Cardiac muscle cell (in vitro differentiated cells and primary cell): ENCODE measurements around the gene AFG1L. TPM values are rescaled to one million over a fixed set of nuclear protein-coding genes. Genes with fewer than 3 reads are reported as not detected.

Source experiments
- DNase-seq, 2 donors: peaks; one replicate each; pipeline versions ENCODE4 v3.0.0 to v3.0.0-alpha.2; 2010 to 2017; ENCODE audit warnings: low read depth in 1 of 2, low spot score in 1 of 2
- H3K27ac ChIP-seq: fragments of 200-600 bp; sonication (generic); 2 replicates; pipeline ENCODE4 v1.5.1; 2016
- H3K27me3 ChIP-seq: fragments of 200-600 bp; sonication (generic); 2 replicates; pipeline ENCODE4 v1.6.0; 2016; ENCODE audit warnings: control low read depth
- H3K36me3 ChIP-seq: fragments of 200-600 bp; sonication (generic); 2 replicates; pipeline ENCODE4 v1.5.1; 2016; ENCODE audit warnings: control low read depth
- H3K4me1 ChIP-seq: fragments of 200-600 bp; sonication (generic); 2 replicates; pipeline ENCODE4 v1.8.1; 2017; ENCODE audit warnings: low read depth, mild to moderate bottlenecking, mixed run types
- H3K4me3 ChIP-seq: fragments of 200-600 bp; sonication (generic); 2 replicates; pipeline ENCODE4 v1.5.1; 2016; ENCODE audit warnings: mild to moderate bottlenecking
- H3K9me3 ChIP-seq: fragments of 200-600 bp; sonication (generic); 2 replicates; pipeline ENCODE4 v1.5.1; 2017; ENCODE audit warnings: low read depth, mild to moderate bottlenecking, control low read depth
- CTCF ChIP-seq: IDR thresholded peaks from 2 replicates; pipeline ENCODE4 v1.5.1; 2012; ENCODE audit warnings: low read depth, mild to moderate bottlenecking, low read length
- polyA plus RNA-seq: library from polyadenylated mRNA; unstranded; fragments of >200 nt; fragmentation: Nextera tagmentation; extraction: Ambion mirVana; gene quantifications from 2 replicates; pipeline ENCODE4 v1.2.1, GENCODE V29; 2016
- total RNA-seq: library from RNA; depleted of rRNA; stranded (reverse); fragments of >200 nt; gene quantifications from 2 replicates; pipeline ENCODE4 v1.2.3, GENCODE V29; 2016

Gene AFG1L
- total and polyA plus RNA-seq, 2 experiments from 2014 or later, result 7.7 to 8.8 TPM

GRCh38 chr6:108464418-108465097, 169.7 kb downstream of the AFG1L start:
- DNase-seq, result peak in 1 of 2 donors; percentile 9
- Histone ChIP-seq H3K27ac (no peak overlapping the region), H3K4me1 (no peaks in the 10 kb centered on the region), H3K36me3 (no peaks in the 10 kb centered on the region), H3K27me3 (no peaks in the 10 kb centered on the region), H3K9me3 (no peaks in the 10 kb centered on the region), H3K4me3 (no peak overlapping the region)
- no peak for TF ChIP-seq CTCF

- TF ChIP-seq CTCF, result no peak
- H3K4me3 ChIP-seq, result no peak overlapping the region
- H3K27me3 ChIP-seq, result no peaks in the 10 kb centered on the region
- no peak for DNase-seq
- H3K27ac ChIP-seq, result no peak overlapping the region
- no peaks in the 10 kb centered on the region for H3K36me3 ChIP-seq
- H3K9me3 ChIP-seq, result no peaks in the 10 kb centered on the region
- H3K4me1 ChIP-seq, result no peaks in the 10 kb centered on the region
Measured at GRCh38 chr6:108465098-108465495, 170.2 kb downstream of the AFG1L start.

GRCh38 chr6:108468346-108468745, 173.5 kb downstream of the AFG1L start:
- TF ChIP-seq CTCF, result no peak
- no peak for DNase-seq
- H3K27me3 ChIP-seq, result no peaks in the 10 kb centered on the region
- H3K27ac ChIP-seq, result no peak overlapping the region
- H3K36me3 ChIP-seq, result no peaks in the 10 kb centered on the region
- no peaks in the 10 kb centered on the region for H3K4me1 ChIP-seq
- H3K4me3 ChIP-seq, result no peak overlapping the region
- H3K9me3 ChIP-seq, result no peaks in the 10 kb centered on the region

- no peak for TF ChIP-seq CTCF
- no peaks in the 10 kb centered on the region for H3K36me3 ChIP-seq
- H3K27ac ChIP-seq, result no peak overlapping the region
- H3K27me3 ChIP-seq, result no peaks in the 10 kb centered on the region
- no peaks in the 10 kb centered on the region for H3K4me1 ChIP-seq
- H3K9me3 ChIP-seq, result no peaks in the 10 kb centered on the region
- DNase-seq, result no peak
- no peak overlapping the region for H3K4me3 ChIP-seq
Measured at GRCh38 chr6:108469316-108469715, 174.5 kb downstream of the AFG1L start.

GRCh38 chr6:108473197-108473596, 178.3 kb downstream of the AFG1L start:
- no peak overlapping the region for H3K27ac ChIP-seq
- no peaks in the 10 kb centered on the region for H3K4me1 ChIP-seq
- H3K36me3 ChIP-seq, result no peaks in the 10 kb centered on the region
- H3K9me3 ChIP-seq, result no peaks in the 10 kb centered on the region
- no peak overlapping the region for H3K4me3 ChIP-seq
- H3K27me3 ChIP-seq, result no peaks in the 10 kb centered on the region
- no peak for DNase-seq
- TF ChIP-seq CTCF, result no peak

GRCh38 chr6:108476376-108476775, 181.5 kb downstream of the AFG1L start:
- Histone ChIP-seq H3K4me3 (no peak overlapping the region), H3K9me3 (no peaks in the 10 kb centered on the region), H3K27me3 (no peaks in the 10 kb centered on the region), H3K27ac (no peak overlapping the region), H3K4me1 (no peaks in the 10 kb centered on the region), H3K36me3 (no peaks in the 10 kb centered on the region)
- DNase-seq, result no peak
- no peak for TF ChIP-seq CTCF
